PFSK-1 (cell line): ENCODE measurements around the gene TMEM198.

ENCODE experiments used
- FOXP2 ChIP-seq: optimal IDR thresholded peaks from 2 replicates; pipeline ENCODE3; 2011; ENCODE audit warnings: borderline replicate concordance, control low read depth, inconsistent platforms; ENCODE audit not compliant: insufficient read depth; ENCODE audit errors: extremely low read length, extremely low read depth
- POLR2AphosphoS5 ChIP-seq: IDR thresholded peaks from 2 replicates; pipeline ENCODE4 v1.6.1; 2012; ENCODE audit warnings: low read depth, mild to moderate bottlenecking, control low read depth, low read length, moderate library complexity
- SIN3A ChIP-seq: IDR thresholded peaks from 2 replicates; pipeline ENCODE4 v1.6.1; 2012; ENCODE audit warnings: mild to moderate bottlenecking, low read length, moderate library complexity, borderline replicate concordance; ENCODE audit not compliant: insufficient read depth
- TAF1 ChIP-seq: IDR thresholded peaks from 2 replicates; pipeline ENCODE4 v1.6.1; 2012; ENCODE audit warnings: low read length, control low read depth, borderline replicate concordance; ENCODE audit not compliant: insufficient read depth
- TF ChIP-seq, protein P1 (sequence below), 2 experiments: IDR thresholded peaks; 2 replicates each; pipeline versions ENCODE4 v1.6.1 to v1.8.0; 2011 to 2012; ENCODE audit warnings: low read depth in 2 of 2, low read length in 2 of 2, control low read depth in 1 of 2, inconsistent platforms in 1 of 2, mild to moderate bottlenecking in 1 of 2, moderate library complexity in 1 of 2; ENCODE audit not compliant: insufficient read depth in 1 of 2

The TMEM198 gene

DNA sequence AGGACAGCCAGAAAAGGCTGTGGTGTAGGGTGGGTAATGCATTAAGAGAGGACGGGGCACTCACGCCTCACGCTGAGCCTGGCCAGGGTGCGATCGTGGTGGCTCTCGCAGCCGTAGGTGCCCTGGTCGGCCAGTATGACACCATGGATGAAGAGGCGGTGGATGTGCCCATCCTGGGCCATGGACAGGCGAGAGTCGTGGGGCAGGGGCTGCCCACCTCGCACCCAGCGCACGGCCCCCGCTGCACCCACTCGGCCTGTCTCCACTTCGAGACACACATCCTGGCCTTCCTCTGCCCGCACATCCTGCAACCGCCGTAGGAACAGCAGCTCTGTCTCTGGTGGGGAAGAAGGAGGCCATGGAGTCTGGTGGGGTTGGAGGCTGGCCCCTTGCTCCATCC, 12.1 kb downstream of the TMEM198 start:
- TF ChIP-seq TAF1: no peak
- TF ChIP-seq, protein P1, sequence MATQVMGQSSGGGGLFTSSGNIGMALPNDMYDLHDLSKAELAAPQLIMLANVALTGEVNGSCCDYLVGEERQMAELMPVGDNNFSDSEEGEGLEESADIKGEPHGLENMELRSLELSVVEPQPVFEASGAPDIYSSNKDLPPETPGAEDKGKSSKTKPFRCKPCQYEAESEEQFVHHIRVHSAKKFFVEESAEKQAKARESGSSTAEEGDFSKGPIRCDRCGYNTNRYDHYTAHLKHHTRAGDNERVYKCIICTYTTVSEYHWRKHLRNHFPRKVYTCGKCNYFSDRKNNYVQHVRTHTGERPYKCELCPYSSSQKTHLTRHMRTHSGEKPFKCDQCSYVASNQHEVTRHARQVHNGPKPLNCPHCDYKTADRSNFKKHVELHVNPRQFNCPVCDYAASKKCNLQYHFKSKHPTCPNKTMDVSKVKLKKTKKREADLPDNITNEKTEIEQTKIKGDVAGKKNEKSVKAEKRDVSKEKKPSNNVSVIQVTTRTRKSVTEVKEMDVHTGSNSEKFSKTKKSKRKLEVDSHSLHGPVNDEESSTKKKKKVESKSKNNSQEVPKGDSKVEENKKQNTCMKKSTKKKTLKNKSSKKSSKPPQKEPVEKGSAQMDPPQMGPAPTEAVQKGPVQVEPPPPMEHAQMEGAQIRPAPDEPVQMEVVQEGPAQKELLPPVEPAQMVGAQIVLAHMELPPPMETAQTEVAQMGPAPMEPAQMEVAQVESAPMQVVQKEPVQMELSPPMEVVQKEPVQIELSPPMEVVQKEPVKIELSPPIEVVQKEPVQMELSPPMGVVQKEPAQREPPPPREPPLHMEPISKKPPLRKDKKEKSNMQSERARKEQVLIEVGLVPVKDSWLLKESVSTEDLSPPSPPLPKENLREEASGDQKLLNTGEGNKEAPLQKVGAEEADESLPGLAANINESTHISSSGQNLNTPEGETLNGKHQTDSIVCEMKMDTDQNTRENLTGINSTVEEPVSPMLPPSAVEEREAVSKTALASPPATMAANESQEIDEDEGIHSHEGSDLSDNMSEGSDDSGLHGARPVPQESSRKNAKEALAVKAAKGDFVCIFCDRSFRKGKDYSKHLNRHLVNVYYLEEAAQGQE (IDR thresholded peaks at IDR 0.05; ENCODE audit: insufficient read depth in 1 of 2, low read depth in 2 of 2, low read length in 2 of 2): no peak
- TF ChIP-seq FOXP2: no peak

DNA sequence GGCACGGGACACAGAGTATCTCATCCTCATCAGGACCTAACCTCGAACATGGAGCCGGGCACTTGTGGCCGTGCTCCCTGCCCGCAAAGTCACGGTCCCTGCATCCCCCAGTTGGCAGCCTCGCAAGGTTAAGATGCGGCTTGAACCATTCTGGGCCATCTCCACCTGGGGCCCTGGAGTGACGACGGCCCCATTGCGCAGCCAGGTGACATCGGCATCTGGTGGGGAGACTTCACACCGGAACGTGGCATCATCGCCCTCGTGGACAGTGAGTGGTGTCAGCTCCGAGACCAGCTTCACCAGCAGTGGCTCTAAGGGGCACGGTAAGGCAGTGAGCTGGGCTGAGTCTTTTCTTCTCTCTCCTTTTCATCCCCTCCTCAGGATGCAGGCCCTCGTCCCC, 12.6 kb downstream of the TMEM198 start:
- no peak for TF ChIP-seq SIN3A
- no peak for TF ChIP-seq FOXP2
- no peak for TF ChIP-seq TAF1
- TF ChIP-seq, protein P1 (IDR thresholded peaks at IDR 0.05; ENCODE audit: insufficient read depth in 1 of 2, low read depth in 2 of 2, low read length in 2 of 2): no peak
- no peak for TF ChIP-seq POLR2AphosphoS5

DNA sequence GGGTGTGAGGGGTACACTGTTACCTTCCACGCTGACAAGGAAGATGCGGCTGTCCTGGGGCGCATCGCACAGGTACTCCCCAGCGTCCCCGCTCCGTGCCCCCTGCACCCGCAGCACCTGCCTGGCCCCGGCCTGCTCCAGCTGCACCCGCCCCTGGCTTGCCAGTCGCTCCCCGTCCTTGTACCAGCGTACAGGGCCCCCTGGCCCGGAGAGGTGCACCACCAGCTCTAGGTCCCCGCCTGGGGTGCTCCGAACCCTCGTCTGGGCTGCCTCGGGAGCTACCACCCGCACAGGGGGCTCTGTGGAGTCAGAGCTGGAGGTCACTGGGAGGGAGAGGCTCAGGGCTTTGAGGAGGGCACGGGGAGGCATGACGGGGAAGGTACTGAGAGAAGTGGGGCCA, 13.5 kb downstream of the TMEM198 start:
- TF ChIP-seq POLR2AphosphoS5: no peak
- TF ChIP-seq, protein P1 (IDR thresholded peaks at IDR 0.05; ENCODE audit: insufficient read depth in 1 of 2, low read depth in 2 of 2, low read length in 2 of 2): no peak
- no peak for TF ChIP-seq TAF1
- TF ChIP-seq FOXP2: no peak
- no peak for TF ChIP-seq SIN3A

DNA sequence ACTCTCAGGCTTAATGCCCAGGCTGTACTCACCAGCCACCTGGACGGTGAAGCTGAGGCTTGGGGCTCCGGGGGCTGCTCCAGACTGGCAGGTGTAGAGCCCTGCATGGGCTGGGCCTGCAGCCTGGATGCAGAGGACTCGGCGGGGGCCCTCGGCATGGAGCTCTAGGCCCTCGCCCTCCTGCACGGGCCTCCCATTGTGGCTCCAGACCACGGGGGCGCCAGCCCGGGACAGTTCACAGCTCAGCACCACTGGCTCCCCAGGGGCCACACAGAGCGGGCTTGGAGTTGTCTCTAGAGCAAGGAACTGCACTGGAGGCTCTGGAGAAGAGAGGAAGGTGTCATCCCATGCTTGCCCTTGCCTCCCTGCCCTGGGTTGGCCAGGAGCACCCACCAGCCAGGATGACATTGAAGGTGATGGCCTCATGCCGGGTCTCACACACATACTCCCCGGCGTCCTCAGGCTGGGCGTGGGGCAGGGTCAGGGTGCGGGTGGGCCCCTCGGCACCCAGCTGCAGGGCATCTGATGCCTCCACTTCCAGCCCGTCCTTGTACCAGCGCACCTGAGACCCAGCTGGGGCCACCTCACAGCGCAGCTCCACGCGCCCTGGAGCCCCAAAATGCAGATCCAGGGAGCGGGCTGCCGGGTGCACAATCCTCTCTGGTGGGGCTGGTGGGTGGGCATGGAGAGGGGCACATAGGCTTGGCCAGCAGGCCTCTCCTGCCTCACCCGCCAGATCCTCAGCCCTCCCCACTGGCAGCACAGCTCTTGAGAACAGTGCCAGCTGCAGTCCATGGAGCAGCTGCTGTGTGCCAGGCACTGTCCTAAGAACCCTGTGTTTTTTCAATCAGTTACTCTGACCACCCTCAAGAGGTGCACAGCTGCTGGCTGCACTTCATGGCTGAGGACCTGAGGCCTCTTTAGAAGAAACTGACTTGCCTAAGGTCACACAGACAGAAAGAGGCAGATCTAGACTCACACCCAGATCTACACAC, 14.3 kb downstream of the TMEM198 start:
- TF ChIP-seq TAF1 (no peak), SIN3A (no peak), FOXP2 (no peak), POLR2AphosphoS5 (no peak)
- TF ChIP-seq, protein P1 (IDR thresholded peaks at IDR 0.05; ENCODE audit: insufficient read depth in 1 of 2, low read depth in 2 of 2, low read length in 2 of 2): no peak
